ENCODE results near the gene INPP5D. TPM values are rescaled to one million over a fixed set of nuclear protein-coding genes. Genes with fewer than 3 reads are reported as not detected.

Gene INPP5D
- polyA plus RNA-seq, 1 donor (not counting 4 experiments of a cell fraction or from before 2014, with no cell fraction given), result 7.5 TPM

DNA sequence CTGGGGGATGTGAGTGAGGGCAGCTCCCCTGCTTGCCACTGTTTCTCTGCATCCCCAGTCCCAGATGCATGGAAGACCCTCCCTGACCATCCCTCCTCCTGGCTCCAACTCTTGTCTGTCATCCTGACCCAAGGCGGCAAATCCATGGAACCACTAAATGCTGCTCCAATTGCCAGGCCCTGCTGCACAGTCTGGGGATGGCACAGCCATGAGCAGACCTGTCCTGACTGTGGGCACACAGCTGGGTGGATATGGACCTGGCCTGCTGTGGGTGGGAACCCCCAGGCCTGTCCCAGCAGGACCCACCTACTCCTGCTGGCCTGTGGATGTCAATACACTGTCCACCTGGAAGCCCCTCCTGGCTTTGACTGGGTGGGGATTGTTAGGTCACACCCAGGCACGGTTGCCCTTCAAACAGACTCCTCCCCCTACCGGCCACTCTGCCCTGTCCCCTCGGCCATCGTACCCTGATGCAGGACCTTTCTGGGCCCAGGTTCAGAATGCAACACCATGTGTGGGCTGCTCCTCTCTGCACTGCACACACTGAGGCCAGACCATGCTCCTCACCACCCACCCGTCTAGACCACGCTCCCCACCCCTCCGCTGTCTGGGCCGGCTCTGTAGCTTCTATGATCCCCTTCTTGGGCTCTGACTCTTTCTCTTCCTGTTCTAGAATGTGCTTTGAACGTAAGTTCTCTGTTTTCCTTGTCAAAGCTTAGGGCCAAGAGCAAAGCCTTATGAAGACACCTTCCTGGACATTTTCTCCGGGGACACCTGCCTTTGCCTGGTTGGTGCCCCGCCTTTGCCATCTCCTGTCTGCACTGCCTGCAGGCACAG, 57.9 kb downstream of the INPP5D start:
- Histone ChIP-seq H3K4me3 (ENCODE audit: control insufficient read depth in 2 of 3, extremely low read depth in 1 of 3, insufficient read depth in 2 of 3, low read depth in 1 of 3, low read length in 3 of 3) (no peak overlapping the region), H3K27me3 (ENCODE audit: control insufficient read depth, extremely low read depth, insufficient read depth, low read length) (peaks cover 25% of the 10 kb centered on the region), H3K4me2 (ENCODE audit: control insufficient read depth, extremely low read depth, insufficient read depth, low read depth, low read length) (no peak overlapping the region), H3K9me3 (ENCODE audit: control insufficient read depth, low read depth, low read length) (no peaks in the 10 kb centered on the region), H2AFZ (ENCODE audit: control insufficient read depth, low read length) (no peak overlapping the region), H3K9me1 (ENCODE audit: control insufficient read depth, extremely low read depth, insufficient read depth, low read length) (no peaks in the 10 kb centered on the region), H3K27ac (ENCODE audit: control insufficient read depth, insufficient read depth, low read length) (no peak overlapping the region), H4K20me1 (ENCODE audit: control insufficient read depth, extremely low read depth, insufficient read depth, low read length) (no peaks in the 10 kb centered on the region), H3K4me1 (ENCODE audit: control insufficient read depth, extremely low read depth, insufficient read depth, low read length) (no peaks in the 10 kb centered on the region), H3K79me2 (ENCODE audit: control insufficient read depth, insufficient read depth, low read length) (no peaks in the 10 kb centered on the region), H3K36me3 (ENCODE audit: control insufficient read depth in 2 of 2, extremely low read depth in 1 of 2, insufficient read depth in 2 of 2, low read length in 2 of 2) (no peaks in the 10 kb centered on the region), H3K9ac (ENCODE audit: control insufficient read depth, extremely low read depth, insufficient read depth, low read length) (no peak overlapping the region)
- no peak for DNase-seq (ENCODE audit: low read depth, low spot score)
- dilution Hi-C loops (cut with MboI; ENCODE audit: extremely low pct_ligation_motif_present, low sequenced_read_pairs), result no loop called here
- TF ChIP-seq EZH2 (IDR thresholded peaks at IDR 0.05; ENCODE audit: low read length), result no peak
- no peak for FAIRE-seq

- no peaks in the 10 kb centered on the region for H3K4me1 ChIP-seq (ENCODE audit: control insufficient read depth, extremely low read depth, insufficient read depth, low read length)
- H3K9ac ChIP-seq (ENCODE audit: control insufficient read depth, extremely low read depth, insufficient read depth, low read length), result no peak overlapping the region
- TF ChIP-seq, protein P1, sequence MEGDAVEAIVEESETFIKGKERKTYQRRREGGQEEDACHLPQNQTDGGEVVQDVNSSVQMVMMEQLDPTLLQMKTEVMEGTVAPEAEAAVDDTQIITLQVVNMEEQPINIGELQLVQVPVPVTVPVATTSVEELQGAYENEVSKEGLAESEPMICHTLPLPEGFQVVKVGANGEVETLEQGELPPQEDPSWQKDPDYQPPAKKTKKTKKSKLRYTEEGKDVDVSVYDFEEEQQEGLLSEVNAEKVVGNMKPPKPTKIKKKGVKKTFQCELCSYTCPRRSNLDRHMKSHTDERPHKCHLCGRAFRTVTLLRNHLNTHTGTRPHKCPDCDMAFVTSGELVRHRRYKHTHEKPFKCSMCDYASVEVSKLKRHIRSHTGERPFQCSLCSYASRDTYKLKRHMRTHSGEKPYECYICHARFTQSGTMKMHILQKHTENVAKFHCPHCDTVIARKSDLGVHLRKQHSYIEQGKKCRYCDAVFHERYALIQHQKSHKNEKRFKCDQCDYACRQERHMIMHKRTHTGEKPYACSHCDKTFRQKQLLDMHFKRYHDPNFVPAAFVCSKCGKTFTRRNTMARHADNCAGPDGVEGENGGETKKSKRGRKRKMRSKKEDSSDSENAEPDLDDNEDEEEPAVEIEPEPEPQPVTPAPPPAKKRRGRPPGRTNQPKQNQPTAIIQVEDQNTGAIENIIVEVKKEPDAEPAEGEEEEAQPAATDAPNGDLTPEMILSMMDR (optimal IDR thresholded peaks at IDR 0.05 in 1 of 3, IDR thresholded peaks at IDR 0.05 in 1 of 3, conservative IDR thresholded peaks at IDR 0.05 in 1 of 3; ENCODE audit: extremely low read depth in 1 of 3, insufficient read depth in 2 of 3, low read length in 3 of 3), result no peak
- no peak for TF ChIP-seq EZH2 (IDR thresholded peaks at IDR 0.05; ENCODE audit: low read length)
- no peaks in the 10 kb centered on the region for H3K79me2 ChIP-seq (ENCODE audit: control insufficient read depth, insufficient read depth, low read length)
- H3K4me2 ChIP-seq (ENCODE audit: control insufficient read depth, extremely low read depth, insufficient read depth, low read depth, low read length), result no peak overlapping the region
- H3K4me3 ChIP-seq (ENCODE audit: control insufficient read depth in 2 of 3, extremely low read depth in 1 of 3, insufficient read depth in 2 of 3, low read depth in 1 of 3, low read length in 3 of 3), result no peak overlapping the region
- no peak for DNase-seq (ENCODE audit: low read depth, low spot score)
- no peaks in the 10 kb centered on the region for H3K36me3 ChIP-seq (ENCODE audit: control insufficient read depth in 2 of 2, extremely low read depth in 1 of 2, insufficient read depth in 2 of 2, low read length in 2 of 2)
- H3K27me3 ChIP-seq (ENCODE audit: control insufficient read depth, extremely low read depth, insufficient read depth, low read length), result peaks cover 22% of the 10 kb centered on the region
- no peaks in the 10 kb centered on the region for H4K20me1 ChIP-seq (ENCODE audit: control insufficient read depth, extremely low read depth, insufficient read depth, low read length)
- H2AFZ ChIP-seq (ENCODE audit: control insufficient read depth, low read length), result no peak overlapping the region
- FAIRE-seq, result no peak
- H3K27ac ChIP-seq (ENCODE audit: control insufficient read depth, insufficient read depth, low read length), result no peak overlapping the region
- H3K9me3 ChIP-seq (ENCODE audit: control insufficient read depth, low read depth, low read length), result no peaks in the 10 kb centered on the region
- dilution Hi-C loops (cut with MboI; ENCODE audit: extremely low pct_ligation_motif_present, low sequenced_read_pairs), result no loop called here
- no peaks in the 10 kb centered on the region for H3K9me1 ChIP-seq (ENCODE audit: control insufficient read depth, extremely low read depth, insufficient read depth, low read length)
Observed at GRCh38 chr2:233118648-233119000, 58.5 kb downstream of the INPP5D start.
